WERI-Rb-1 (cell line): ENCODE results near the gene PPARD.
A peak's percentile ranks its signal among the peaks of the same experiment; 100 is the strongest.
"Not testable (repeated sequence)": the region's sequence is repeated elsewhere in the genome, so short reads cannot be mapped to it uniquely, and the experiment has no call there.

Source experiments
- DNase-seq: peaks from one replicate; pipeline ENCODE4 v3.0.0-alpha.2; 2020
- H3K27ac ChIP-seq: fragments of 250-450 bp; sonication (Bioruptor Pico); 2 replicates; pipeline ENCODE4 v1.5.1; 2020; ENCODE audit warnings: mild to moderate bottlenecking, moderate library complexity
- H3K27me3 ChIP-seq: fragments of 250-450 bp; sonication (Bioruptor Pico); 2 replicates; pipeline ENCODE4 v1.5.1; 2021; ENCODE audit warnings: mild to moderate bottlenecking, low read depth, moderate library complexity; ENCODE audit not compliant: insufficient read depth, severe bottlenecking
- H3K36me3 ChIP-seq: fragments of 250-450 bp; sonication (Bioruptor Pico); 2 replicates; pipeline ENCODE4 v1.5.1; 2020; ENCODE audit warnings: mild to moderate bottlenecking, moderate library complexity
- H3K4me3 ChIP-seq: 2 replicates; pipeline ENCODE4 v1.5.1; 2011; ENCODE audit warnings: low read depth, mild to moderate bottlenecking, control low read depth, low read length
- H3K9me3 ChIP-seq: fragments of 250-450 bp; sonication (Bioruptor Pico); 2 replicates; pipeline ENCODE4 v1.5.1; 2021; ENCODE audit warnings: mild to moderate bottlenecking, moderate library complexity; ENCODE audit not compliant: severe bottlenecking
- TF ChIP-seq, protein P1 (sequence below): IDR thresholded peaks from 2 replicates; pipeline ENCODE4 v1.5.1; 2011; ENCODE audit warnings: low read depth, mild to moderate bottlenecking, control low read depth, inconsistent platforms, low read length

The PPARD gene

GRCh38 chr6:35328108-35328723 is 14.1 kb upstream of the PPARD start:
- no peaks in the 10 kb centered on the region for H3K27me3 ChIP-seq
- no peak overlapping the region for H3K27ac ChIP-seq
- TF ChIP-seq, protein P1, sequence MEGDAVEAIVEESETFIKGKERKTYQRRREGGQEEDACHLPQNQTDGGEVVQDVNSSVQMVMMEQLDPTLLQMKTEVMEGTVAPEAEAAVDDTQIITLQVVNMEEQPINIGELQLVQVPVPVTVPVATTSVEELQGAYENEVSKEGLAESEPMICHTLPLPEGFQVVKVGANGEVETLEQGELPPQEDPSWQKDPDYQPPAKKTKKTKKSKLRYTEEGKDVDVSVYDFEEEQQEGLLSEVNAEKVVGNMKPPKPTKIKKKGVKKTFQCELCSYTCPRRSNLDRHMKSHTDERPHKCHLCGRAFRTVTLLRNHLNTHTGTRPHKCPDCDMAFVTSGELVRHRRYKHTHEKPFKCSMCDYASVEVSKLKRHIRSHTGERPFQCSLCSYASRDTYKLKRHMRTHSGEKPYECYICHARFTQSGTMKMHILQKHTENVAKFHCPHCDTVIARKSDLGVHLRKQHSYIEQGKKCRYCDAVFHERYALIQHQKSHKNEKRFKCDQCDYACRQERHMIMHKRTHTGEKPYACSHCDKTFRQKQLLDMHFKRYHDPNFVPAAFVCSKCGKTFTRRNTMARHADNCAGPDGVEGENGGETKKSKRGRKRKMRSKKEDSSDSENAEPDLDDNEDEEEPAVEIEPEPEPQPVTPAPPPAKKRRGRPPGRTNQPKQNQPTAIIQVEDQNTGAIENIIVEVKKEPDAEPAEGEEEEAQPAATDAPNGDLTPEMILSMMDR: no peak
- no peaks in the 10 kb centered on the region for H3K36me3 ChIP-seq
- no peak for DNase-seq
- H3K4me3 ChIP-seq: no peak overlapping the region
- H3K9me3 ChIP-seq: peaks cover 5% of the 10 kb centered on the region

- H3K9me3 ChIP-seq, H3K27ac ChIP-seq, H3K36me3 ChIP-seq, H3K4me3 ChIP-seq, DNase-seq, H3K27me3 ChIP-seq: not testable (repeated sequence)
These were observed 13.4 kb upstream of the PPARD start for GRCh38 chr6:35328965-35329364.

DNA sequence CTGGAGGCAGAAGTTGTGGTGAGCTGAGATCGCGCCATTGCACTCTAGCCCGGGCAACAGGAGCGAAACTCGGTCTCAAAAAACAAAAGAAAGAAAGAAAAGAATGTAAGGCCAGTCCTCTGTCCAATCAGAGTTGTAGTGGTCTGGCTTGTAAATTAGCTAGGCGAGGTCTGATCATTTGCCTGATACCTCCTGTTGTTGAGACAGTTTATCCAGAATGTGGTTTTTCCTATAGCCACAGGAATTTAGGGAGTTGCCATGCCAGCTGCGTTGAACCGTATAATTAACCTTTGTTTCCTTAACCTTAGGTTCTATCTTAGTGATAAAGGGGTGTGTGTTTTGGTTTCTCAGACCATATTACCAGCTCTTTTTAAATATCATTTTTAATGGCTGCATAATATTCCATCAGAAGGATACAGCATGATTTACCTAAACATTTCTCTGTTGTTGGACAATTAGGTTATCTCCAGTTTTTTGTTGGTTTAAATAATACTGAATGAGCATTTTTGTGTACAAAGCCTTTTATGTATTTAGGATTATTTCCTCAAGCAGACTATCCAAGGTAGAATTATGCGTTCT is 11.7 kb upstream of the PPARD start:
- Histone ChIP-seq H3K4me3 (no peak overlapping the region), H3K27me3 (no peaks in the 10 kb centered on the region), H3K36me3 (no peaks in the 10 kb centered on the region), H3K9me3 (peaks cover 5% of the 10 kb centered on the region), H3K27ac (no peak overlapping the region)
- DNase-seq: no peak
- TF ChIP-seq, protein P1: no peak

- peak; percentile 56 for DNase-seq
- not testable (repeated sequence) for H3K27me3 ChIP-seq, H3K27ac ChIP-seq, H3K36me3 ChIP-seq, H3K9me3 ChIP-seq, H3K4me3 ChIP-seq
- TF ChIP-seq, protein P1: peak; percentile 44; the same call in 1 of the 2 replicates
These were observed 10.1 kb upstream of the PPARD start for GRCh38 chr6:35332074-35332887.

DNA sequence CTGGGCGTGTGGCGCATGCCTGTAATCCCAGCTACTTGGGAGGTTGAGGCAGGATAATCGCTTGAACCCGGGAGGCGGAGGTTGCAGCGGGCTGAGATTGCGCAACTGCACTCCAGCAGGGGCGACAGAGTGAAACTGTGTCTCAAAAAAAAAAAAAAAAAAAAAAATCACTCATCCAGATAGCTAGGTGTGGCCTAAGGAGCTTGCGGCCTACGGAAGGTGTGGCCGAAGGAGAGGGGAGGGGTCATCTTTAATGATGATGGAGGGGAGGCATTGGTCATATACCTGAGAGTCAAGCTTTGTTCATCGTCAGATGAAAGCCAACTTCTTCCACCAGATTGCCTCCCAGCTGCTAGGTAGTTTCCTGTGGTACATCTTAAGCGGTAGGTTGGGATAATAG is 801 bp upstream of the PPARD start:
- H3K36me3 ChIP-seq: peaks cover 9% of the 10 kb centered on the region
- DNase-seq: peak; percentile 45
- TF ChIP-seq, protein P1: no peak
- H3K9me3 ChIP-seq: no peaks in the 10 kb centered on the region
- no peaks in the 10 kb centered on the region for H3K27me3 ChIP-seq
- H3K27ac ChIP-seq: no peak overlapping the region
- no peak overlapping the region for H3K4me3 ChIP-seq

DNA sequence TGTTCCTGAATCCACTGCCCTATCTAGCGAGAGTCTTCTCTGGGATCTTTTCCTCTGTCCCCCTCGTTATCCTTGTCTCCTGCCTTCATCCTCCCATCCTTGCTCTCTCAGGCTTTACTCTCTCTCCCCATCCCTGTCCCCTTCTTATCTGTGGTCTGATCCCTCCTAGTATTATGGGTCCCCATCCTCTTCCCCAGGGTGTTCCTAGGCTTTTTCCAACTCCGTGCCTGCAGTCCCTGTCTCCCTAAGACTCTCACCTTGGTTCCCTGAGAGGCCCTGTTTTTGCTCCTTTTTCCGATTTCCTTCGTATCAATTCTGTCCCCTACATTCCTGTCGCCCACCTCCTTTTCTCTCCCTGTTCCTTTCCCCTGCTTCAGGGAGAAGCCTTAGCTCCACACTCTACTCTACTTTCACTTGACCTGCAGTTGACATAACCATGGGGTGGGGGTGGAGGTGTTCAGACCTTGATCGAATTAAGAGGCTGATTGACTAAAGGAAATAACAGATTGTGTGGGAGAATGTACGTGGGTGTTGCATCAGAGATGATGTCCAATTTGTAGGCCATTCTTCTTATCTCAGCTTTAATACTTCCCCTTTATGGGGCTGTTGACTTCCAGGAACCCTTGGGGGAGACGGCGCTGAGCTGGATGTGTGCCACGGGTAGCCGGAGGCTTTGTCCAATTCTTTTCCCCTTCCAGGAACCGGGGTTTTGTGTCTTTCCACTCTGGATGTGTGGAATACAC is 905 bp downstream of the PPARD start:
- Histone ChIP-seq H3K9me3 (no peaks in the 10 kb centered on the region), H3K4me3 (peak overlapping the region; percentile 64), H3K27me3 (no peaks in the 10 kb centered on the region), H3K27ac (no peak overlapping the region), H3K36me3 (peaks cover 19% of the 10 kb centered on the region)
- DNase-seq: no peak
- TF ChIP-seq, protein P1: no peak
